ENCODE data around the gene C10orf90. TPM values are rescaled to one million over a fixed set of nuclear protein-coding genes. Genes with fewer than 3 reads are reported as not detected.

C10orf90 gene
- total and polyA plus RNA-seq, 11 donors: not detected

DNA sequence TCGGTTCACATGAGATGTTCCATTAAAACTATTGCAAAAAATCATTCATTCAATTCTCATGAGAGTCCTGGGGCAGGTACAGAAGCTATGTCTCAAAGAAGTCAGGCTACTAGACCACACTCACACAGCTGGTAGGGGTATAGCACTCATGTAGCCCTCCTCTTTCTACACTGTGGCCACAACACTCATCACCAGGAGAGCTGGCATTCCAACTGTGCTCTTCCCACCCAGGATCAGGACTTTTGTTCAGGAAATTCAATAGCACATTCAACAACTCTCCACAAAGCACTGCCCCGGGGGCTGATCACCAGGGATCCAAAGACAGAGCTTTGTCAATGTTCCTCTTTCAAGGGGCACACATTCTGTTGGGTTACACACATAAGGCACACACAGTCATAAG, 31.0 kb upstream of the C10orf90 start:
- Histone ChIP-seq H3K9me3 (no peaks in the 10 kb centered on the region), H3K27me3 (no peaks in the 10 kb centered on the region), H3K4me3 (no peak overlapping the region), H3K36me3 (no peaks in the 10 kb centered on the region), H3K27ac (no peak overlapping the region), H3K4me1 (peaks cover 0 to 6% (median 0%) of the 10 kb centered on the region in 12 donors)
- no peak for DNase-seq
- TF ChIP-seq, protein P1, sequence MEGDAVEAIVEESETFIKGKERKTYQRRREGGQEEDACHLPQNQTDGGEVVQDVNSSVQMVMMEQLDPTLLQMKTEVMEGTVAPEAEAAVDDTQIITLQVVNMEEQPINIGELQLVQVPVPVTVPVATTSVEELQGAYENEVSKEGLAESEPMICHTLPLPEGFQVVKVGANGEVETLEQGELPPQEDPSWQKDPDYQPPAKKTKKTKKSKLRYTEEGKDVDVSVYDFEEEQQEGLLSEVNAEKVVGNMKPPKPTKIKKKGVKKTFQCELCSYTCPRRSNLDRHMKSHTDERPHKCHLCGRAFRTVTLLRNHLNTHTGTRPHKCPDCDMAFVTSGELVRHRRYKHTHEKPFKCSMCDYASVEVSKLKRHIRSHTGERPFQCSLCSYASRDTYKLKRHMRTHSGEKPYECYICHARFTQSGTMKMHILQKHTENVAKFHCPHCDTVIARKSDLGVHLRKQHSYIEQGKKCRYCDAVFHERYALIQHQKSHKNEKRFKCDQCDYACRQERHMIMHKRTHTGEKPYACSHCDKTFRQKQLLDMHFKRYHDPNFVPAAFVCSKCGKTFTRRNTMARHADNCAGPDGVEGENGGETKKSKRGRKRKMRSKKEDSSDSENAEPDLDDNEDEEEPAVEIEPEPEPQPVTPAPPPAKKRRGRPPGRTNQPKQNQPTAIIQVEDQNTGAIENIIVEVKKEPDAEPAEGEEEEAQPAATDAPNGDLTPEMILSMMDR (IDR thresholded peaks at IDR 0.05): no peak
- TF ChIP-seq POLR2A (IDR thresholded peaks at IDR 0.05): no peak
- WGBS, 4 donors: 72 to 92% (median 82%) methylated on average over 2 of the region's 2 CpGs
- intact Hi-C loops (cut with DNase I): no loop called here
- ATAC-seq: no peak

DNA sequence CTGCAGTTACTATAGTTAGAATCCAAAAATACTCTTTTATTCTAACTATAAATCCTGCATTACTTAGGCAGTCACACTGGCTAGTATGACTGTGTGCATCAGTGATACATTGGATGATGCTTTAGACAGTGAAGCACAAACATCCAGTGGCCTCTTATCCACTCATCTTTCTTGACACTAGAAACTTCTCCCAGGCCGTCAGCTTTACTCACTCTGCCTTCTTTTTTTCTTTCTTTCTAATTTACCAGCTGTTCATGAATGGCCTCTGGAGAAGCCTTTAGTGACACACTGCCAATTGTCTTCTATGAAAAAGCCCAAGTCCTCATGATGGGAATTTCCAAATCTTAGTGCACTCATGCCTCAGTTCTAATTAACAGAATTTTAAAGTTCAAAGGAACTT, 26.2 kb upstream of the C10orf90 start:
- no peaks in the 10 kb centered on the region for H3K36me3 ChIP-seq
- TF ChIP-seq POLR2A (IDR thresholded peaks at IDR 0.05): no peak
- TF ChIP-seq, protein P1 (IDR thresholded peaks at IDR 0.05): no peak
- WGBS, 4 donors: 24 to 42% (median 31%) methylated on average over 1 of the region's 1 CpG
- no peaks in the 10 kb centered on the region for H3K4me1 ChIP-seq
- no peak overlapping the region for H3K27ac ChIP-seq
- no peaks in the 10 kb centered on the region for H3K27me3 ChIP-seq
- H3K9me3 ChIP-seq: peaks cover 0 to 10% (median 0%) of the 10 kb centered on the region in 12 donors
- DNase-seq: no peak
- H3K4me3 ChIP-seq: no peak overlapping the region
- ATAC-seq: no peak
- intact Hi-C loops (cut with DNase I): no loop called here

DNA sequence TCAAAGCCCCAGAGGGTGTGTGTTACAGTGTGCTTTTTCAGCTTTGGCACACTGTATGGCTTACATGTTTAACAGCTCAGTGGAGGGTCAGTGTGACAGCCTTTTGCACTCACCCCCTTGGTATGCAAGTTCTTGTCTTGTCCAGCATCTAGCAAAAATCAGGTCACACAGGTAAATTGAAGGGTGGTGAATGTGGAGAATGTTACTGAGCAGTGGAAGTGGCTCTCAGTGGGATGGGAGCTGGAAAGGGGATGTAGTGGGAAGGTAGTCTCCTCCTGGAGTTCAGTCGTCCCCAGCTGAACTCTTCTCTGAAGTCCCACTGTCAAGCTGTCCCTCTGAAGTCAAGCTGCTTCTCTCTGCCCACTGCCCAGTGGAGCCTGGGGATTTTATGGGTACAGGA, 21.0 kb upstream of the C10orf90 start:
- Histone ChIP-seq H3K36me3 (no peaks in the 10 kb centered on the region), H3K9me3 (peaks cover 0 to 16% (median 0%) of the 10 kb centered on the region in 12 donors), H3K4me1 (no peaks in the 10 kb centered on the region), H3K27ac (no peak overlapping the region), H3K27me3 (no peaks in the 10 kb centered on the region), H3K4me3 (no peak overlapping the region)
- intact Hi-C loops (cut with DNase I): no loop called here
- TF ChIP-seq, protein P1 (IDR thresholded peaks at IDR 0.05): no peak
- no peak for TF ChIP-seq POLR2A (IDR thresholded peaks at IDR 0.05)
- WGBS, 4 donors: 18 to 75% (median 67%) methylated on average over 1 of the region's 1 CpG
- DNase-seq (no peak), ATAC-seq (no peak)

DNA sequence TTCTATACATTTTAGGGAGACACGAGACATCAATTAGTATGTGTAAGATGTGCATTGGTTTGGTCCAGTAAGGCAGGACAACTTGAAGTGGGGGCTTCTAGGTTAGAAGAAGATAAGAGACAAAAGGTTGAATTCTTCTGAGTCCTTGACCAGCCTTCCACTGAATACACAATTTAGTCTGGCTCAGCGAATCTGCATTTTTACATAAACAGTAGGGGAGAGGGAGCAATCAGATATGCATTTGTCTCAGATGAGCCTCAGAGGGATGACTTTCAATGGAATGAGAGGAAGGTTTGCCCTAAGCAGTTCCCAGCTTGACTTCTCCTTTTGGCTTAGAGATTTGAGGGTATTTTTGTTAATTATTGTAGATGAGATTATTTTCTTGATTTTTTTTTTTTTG, 20.0 kb upstream of the C10orf90 start:
- no peak overlapping the region for H3K27ac ChIP-seq
- intact Hi-C loops (cut with DNase I): no loop called here
- no peaks in the 10 kb centered on the region for H3K27me3 ChIP-seq
- no peak overlapping the region for H3K4me3 ChIP-seq
- ATAC-seq (no peak), DNase-seq (no peak)
- WGBS, 4 donors: 30 to 41% (median 40%) methylated on average over 2 of the region's 2 CpGs
- peaks cover 0 to 16% (median 0%) of the 10 kb centered on the region in 12 donors for H3K9me3 ChIP-seq
- no peaks in the 10 kb centered on the region for H3K36me3 ChIP-seq
- TF ChIP-seq, protein P1 (IDR thresholded peaks at IDR 0.05): no peak
- no peak for TF ChIP-seq POLR2A (IDR thresholded peaks at IDR 0.05)
- no peaks in the 10 kb centered on the region for H3K4me1 ChIP-seq
